ENCODE results near the gene BCL2L14.

DNA sequence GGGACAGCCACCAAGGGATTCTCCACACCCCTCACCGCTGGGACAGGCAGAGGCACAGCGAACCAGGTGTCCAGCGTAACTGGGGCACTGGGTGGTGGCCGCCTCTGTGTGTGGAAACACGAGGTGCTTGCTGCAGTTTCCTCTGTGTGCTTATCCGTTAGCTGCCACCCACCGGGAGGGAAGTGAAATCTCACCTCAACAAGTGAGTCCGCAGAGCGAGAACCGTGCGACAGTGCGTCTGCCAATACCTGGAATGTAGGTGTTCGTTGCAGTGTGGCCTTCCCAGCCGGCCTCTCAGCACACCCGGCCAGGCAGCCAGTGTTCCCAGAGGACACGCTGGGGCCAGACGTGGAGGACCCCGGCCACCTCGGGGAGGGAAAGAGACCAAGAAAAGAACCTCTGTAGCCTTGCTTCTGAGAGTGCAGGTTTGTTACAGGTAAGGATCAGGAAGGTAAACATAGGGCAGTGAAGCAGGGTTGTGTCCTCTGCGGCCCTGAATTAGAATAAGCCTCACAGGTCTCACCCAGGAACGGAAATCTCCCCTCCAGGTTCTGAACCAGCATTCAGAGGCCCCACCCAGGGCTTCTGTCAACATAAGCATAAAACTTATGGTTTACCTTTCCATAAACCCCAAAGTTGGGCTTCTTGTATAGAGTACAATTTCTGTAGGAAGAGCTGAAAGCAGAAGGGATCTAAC, 1.5 kb downstream of the BCL2L14 start:
- TF ChIP-seq, protein P1, sequence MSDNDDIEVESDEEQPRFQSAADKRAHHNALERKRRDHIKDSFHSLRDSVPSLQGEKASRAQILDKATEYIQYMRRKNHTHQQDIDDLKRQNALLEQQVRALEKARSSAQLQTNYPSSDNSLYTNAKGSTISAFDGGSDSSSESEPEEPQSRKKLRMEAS (IDR thresholded peaks at IDR 0.05): no peak
- TF ChIP-seq TEAD4 (IDR thresholded peaks at IDR 0.05) (no peak), EP300 (IDR thresholded peaks at IDR 0.05; ENCODE audit: borderline replicate concordance) (no peak), RAD21 (IDR thresholded peaks at IDR 0.05; ENCODE audit: low read depth) (no peak), CEBPB (IDR thresholded peaks at IDR 0.05) (no peak), CREB1 (IDR thresholded peaks at IDR 0.05; ENCODE audit: low read depth) (no peak), FOXM1 (IDR thresholded peaks at IDR 0.05; ENCODE audit: borderline replicate concordance, low read depth) (no peak), YY1 (IDR thresholded peaks at IDR 0.05; ENCODE audit: low read depth) (no peak), TAF1 (IDR thresholded peaks at IDR 0.05; ENCODE audit: low read depth) (no peak), EGR1 (IDR thresholded peaks at IDR 0.05) (no peak), NFIC (IDR thresholded peaks at IDR 0.05) (no peak)
- TF ChIP-seq, protein P2, sequence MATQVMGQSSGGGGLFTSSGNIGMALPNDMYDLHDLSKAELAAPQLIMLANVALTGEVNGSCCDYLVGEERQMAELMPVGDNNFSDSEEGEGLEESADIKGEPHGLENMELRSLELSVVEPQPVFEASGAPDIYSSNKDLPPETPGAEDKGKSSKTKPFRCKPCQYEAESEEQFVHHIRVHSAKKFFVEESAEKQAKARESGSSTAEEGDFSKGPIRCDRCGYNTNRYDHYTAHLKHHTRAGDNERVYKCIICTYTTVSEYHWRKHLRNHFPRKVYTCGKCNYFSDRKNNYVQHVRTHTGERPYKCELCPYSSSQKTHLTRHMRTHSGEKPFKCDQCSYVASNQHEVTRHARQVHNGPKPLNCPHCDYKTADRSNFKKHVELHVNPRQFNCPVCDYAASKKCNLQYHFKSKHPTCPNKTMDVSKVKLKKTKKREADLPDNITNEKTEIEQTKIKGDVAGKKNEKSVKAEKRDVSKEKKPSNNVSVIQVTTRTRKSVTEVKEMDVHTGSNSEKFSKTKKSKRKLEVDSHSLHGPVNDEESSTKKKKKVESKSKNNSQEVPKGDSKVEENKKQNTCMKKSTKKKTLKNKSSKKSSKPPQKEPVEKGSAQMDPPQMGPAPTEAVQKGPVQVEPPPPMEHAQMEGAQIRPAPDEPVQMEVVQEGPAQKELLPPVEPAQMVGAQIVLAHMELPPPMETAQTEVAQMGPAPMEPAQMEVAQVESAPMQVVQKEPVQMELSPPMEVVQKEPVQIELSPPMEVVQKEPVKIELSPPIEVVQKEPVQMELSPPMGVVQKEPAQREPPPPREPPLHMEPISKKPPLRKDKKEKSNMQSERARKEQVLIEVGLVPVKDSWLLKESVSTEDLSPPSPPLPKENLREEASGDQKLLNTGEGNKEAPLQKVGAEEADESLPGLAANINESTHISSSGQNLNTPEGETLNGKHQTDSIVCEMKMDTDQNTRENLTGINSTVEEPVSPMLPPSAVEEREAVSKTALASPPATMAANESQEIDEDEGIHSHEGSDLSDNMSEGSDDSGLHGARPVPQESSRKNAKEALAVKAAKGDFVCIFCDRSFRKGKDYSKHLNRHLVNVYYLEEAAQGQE (IDR thresholded peaks at IDR 0.05; ENCODE audit: low read depth): no peak
- TF ChIP-seq, protein P3, sequence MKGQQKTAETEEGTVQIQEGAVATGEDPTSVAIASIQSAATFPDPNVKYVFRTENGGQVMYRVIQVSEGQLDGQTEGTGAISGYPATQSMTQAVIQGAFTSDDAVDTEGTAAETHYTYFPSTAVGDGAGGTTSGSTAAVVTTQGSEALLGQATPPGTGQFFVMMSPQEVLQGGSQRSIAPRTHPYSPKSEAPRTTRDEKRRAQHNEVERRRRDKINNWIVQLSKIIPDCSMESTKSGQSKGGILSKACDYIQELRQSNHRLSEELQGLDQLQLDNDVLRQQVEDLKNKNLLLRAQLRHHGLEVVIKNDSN (IDR thresholded peaks at IDR 0.05): no peak

Data from Ishikawa (cell line).